NAMALWA (cell line): Measurements from ENCODE around the gene ONECUT1.

ENCODE experiments used
- DNase-seq: peaks from one replicate; pipeline ENCODE4 v3.0.0-alpha.2; 2015; ENCODE audit warnings: low spot score

The ONECUT1 gene

DNA sequence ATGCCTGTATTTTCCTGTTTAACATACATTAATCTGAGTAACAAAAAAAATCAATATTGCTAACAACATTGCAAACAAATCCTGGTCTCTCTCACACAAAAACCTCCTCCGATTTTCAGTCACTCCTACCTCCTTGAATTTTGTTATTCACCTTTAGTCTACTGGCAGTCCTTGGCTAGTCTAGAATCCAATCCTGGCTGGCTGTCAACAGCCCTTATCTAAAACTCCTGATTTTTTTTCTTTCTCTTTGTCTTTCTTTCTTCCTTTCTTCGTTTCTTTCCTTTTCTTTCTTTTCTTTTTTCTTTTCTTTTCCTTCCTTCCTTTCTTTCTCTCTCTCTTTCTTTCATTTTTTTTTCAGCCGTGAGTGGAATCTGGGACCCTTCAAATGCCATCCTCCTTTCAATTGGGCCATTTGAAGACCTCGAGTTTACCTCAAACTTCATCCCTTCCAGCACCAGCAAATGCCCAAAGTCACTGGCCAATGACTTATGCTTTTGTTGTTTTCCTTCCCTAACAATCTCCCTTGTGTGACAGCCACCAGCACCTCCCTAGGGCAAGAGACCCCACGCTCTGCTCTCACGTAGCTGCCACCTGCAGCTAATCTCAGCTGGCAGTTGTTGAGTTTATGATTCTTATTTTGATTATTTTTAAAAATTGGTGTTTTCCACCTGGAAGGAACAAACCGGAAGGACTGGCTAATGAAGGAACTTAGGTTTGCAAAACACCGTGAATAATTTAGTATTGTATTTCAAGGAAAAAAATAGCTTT, 6.8 kb upstream of the ONECUT1 start:
- no peak for DNase-seq

DNA sequence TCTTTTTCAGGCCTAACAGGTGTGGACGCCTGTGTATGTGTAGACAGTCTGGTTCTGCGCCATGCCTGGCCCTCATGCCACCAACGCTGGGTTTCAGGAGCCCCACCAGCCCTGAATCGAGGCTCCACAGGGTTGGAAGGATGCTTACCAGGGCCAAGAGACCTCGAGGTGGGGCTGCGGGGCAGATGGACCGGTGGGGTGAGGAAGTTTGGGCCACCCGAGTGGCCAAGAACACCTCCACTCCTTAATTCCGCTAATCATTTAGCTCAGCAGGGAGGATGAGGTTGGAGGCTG, 6.0 kb upstream of the ONECUT1 start:
- DNase-seq = no peak

DNA sequence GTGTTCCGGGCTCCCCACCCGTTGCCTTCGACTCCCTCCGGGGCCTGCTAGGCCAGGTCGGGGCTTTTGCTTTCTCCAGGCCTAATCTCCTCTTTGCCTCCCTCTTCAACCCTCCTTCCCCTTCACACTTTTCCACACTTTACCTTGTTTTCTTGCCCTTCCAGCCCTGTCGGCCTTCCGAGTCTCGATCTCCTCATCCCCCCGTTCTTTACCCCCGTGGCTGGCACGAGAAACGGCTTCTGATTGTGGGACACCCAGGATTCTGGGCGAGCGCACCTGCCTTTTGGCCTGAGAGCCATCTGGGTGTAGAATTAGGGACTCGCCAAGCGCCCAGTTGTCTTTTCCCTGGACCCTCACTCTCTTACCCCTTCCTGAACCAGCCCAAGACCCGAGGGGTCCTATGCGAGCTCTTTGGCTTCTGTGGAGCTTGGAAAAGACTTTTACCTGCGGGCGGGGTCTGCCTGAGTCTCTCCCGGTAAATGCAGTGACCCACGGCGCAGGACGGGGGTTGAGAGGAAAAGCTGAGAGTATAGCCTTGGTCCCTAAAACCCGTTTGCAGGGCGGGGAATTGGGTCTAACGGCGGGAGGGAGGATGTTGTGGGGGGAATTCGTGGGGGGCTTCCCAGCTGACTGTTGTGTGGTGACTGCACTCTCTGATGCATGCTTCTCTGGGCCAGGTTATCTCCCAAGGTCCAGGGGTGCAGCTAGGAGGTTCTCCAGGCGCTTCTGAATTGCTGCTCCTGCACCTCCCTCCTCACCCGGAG, 5.5 kb upstream of the ONECUT1 start:
- DNase-seq = no peak

DNA sequence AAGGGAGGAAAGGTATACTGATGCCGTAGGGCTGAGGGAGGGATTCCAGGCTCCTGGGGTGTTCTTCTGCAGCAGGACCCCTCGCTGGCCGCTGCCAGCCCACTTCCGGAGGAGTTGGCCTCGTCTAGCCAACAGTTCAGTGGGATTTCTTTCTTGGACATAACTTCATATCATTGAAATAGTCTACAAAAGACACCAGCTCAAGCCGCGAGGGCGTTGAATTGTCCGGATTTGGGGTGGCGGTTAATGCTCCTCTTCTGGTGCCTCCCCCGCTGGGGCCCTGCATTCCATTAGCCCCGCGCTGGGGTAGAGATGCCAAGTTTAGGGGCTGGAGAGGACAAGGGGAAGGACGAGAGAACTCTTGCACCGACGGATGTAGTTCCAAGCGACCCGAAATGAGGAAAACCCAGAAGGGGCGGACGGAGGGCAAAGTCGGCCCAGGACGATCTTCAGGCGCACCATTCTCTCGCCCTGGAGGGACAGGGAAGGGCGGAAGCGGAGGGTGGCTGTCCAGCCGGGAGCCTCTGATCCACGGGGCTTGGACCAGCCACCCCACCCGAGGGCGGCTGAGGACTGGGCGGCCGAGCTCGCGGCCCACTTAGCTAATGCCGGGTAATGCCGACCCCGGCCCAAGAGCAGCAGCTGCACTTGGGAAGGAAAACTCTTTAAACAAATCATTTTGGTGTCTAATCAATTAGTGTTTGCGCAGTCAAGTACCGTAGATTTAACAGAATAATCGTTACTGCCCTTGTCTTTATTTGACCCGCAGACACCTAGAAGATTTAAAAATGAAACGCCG, 4.7 kb upstream of the ONECUT1 start:
- DNase-seq = no peak

DNA sequence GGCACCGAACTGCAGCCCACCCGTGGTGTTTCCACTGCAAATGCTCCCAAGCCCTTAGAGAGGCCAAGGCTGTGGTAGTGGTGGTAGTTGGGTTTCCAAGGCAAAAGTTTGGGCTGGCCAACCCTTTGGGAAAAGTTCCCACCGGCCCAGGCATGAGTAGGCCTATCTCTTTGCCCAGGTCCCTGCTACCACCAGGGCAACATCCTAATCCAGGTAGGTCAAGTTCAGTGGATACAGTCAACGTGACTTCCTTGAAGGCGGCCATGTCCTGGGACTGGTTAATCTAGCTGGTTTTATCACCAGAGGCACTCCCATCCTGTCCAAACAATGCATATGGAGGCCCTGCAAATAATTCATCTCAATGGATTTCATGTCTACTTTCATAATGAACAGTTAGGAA, 1.6 kb upstream of the ONECUT1 start:
- no peak for DNase-seq

DNA sequence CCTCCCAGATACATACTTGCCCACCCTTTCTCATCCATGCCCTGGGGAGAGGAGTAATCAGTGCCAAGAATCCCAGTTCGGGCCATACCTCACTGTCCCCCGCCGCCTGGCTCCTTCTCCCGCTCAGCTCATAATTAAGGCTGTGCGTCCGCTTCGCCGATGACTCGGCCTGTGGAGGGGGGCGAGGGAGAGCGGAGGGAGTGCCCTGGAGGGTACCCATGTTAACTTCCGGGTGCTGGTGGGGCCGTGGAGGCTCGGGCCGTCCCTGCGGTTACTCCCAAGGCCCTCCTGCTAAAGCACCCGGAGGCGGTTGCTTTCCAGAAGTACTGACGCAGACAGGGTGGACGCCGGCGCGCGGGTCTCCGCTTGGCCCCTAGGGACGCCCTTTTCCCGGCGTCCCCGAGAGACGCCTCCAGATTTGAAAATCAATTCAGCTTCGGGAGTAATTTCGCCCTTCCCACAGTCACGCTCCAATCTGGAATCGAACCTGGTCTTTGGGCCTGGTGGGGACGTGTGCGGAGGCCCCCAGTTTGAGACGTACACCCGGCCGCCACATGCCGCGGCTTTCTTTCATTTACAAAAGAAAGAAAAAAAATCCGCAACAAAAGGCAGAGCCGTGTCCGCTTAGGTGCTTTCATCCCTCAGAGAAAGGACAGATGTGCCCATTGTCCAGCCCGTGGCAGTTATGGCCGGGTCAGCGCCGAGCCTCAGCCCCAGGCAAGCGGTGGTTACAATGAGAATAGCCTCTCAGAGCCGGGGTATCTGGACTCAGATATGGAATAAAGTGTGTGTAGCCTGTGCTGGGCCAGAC, 1.0 kb upstream of the ONECUT1 start:
- no peak for DNase-seq

DNA sequence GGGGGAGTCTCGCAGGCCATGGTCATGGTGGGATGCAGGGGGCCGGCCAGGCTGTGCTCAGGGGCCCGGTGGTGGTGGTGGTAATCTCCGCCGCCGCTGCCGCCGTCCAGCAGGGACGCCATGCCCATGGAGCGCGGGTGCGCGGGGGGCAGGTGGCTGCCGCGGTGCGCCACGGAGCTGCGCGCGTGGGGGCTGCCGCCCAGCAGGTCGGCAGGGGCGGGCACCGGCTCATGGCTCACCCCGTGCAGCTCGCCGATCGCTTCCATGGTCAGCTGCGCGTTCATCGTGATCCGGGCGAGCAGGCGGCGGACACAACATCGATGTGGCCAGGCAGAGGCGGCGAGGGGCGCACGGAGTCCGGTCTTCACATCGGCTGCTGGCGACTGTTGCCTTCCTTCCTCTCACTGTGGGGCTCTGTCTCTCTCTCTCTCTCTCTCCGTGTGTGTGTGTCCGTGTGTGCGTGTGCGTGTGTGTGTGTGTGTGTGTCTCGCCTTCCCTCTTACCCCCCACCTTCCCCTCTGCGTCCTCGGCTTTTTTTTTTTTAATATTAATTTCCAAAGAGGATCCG, 451 bp downstream of the ONECUT1 start:
- peak; percentile 26 for DNase-seq

DNA sequence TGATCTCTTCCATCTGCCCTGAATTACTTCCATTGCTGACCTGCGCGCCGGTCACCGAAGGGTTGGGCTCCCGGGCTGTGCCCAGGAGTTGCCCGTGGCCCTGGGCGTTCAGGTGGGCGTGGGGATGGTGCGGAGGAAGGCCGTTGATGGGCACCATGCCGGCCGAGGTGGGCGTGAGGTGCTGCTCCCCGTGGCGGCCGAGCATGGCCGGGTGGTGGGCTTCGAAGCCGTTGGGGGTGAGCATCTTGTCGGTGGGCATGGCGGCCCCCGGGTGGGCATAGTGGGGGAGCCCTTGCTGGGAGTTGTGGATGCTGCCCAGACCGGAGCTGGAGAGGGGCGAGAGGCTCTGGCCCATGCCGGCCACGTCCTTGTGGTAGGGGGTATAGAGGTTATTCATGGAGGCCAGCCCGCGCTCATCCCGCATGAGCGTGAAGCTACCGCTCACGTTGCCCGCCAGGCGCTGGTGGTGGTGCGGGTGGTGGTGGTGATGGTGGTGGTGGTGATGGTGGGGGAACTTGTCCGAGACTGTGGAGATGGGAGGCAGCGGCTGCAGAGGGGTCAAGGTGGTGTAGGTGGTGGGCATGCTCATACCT, 1.0 kb downstream of the ONECUT1 start:
- no peak for DNase-seq

DNA sequence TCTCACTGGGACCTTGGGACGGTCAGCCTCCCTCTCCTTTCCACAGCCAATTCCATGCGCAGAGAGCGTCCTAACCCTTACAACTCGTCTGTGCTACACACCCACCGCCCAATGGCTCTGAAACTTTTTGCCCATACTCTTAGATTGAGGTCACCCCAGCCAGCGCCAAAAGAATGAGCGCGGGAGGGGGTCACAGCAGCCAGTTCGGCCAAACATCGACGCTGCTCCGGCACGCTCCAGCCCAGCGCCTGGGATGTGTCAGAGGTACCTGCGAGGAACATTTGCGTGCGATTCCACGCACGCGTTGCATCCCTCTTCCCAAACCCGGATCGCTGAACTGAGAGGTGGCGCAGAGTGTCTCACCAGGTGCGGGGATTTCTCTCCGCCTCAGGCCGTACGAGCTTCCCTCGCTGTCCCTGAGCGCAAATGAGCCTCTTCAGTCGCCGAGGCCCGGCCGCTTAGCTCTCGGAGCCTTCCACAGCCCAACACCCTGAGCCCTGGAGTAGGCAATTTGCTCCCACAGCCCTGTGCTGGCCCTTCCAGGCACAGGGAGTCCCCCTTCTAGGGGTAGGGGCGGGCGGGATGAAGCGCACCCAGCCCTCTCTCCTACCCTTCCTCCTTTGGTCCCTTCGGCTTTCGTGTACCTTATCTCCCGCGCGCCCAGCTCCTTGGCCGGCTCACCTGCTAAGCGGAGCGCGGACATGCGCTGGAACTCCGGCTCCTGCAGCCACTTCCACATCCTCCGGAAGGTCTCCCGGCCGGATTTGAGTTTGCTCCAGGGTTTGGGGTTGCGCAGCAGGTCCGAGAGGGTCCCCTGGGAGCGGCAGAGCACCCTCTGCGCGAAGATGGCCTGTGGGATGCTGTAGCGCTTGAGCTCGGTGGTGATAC, 1.8 kb downstream of the ONECUT1 start:
- DNase-seq = no peak

DNA sequence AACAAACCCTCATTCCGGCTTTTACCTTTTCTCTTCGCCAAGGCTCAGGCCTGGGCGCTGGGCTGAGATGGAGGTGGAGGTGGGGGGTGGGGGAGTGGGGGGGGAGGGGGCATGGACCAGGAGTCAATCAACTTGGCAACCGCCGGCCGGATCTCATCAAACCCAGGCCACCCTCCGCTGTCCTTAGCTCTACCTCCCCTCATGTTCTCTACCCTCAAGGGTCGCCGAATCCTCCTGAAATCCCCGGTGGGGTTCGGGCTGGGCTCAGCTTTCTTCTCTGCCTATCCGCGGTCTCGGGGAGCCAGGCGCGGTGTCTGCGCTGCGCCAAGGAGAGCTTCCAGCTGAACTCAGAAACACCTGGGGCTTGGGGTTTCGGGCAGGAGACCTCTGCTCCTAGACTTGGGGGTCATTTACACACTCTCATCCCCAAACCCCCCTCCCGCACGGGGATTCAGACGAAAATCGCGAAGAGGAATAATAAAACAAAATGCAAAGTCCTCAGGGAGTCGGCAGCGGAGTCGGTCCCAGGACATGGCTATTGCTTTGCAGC, 2.5 kb downstream of the ONECUT1 start:
- no peak for DNase-seq

DNA sequence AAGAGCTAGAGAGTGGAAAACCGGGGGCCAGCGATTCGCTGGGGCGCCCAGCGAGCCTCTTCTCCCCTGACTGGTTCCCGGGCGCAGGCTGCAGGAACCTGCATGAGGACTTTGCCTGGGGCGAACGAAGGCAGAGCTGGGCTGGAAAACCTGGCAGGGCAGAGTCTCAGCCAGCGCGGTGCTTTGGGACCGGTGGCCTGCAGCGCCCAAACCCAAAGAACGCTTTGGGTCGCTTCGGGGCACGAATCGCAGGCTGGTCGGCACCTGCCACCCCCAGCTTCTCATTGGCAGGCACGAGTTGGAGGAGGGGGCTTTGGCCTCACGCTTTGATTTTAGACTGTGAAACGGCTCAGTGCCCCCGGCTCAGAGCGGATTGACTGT, 3.0 kb downstream of the ONECUT1 start:
- no peak for DNase-seq

DNA sequence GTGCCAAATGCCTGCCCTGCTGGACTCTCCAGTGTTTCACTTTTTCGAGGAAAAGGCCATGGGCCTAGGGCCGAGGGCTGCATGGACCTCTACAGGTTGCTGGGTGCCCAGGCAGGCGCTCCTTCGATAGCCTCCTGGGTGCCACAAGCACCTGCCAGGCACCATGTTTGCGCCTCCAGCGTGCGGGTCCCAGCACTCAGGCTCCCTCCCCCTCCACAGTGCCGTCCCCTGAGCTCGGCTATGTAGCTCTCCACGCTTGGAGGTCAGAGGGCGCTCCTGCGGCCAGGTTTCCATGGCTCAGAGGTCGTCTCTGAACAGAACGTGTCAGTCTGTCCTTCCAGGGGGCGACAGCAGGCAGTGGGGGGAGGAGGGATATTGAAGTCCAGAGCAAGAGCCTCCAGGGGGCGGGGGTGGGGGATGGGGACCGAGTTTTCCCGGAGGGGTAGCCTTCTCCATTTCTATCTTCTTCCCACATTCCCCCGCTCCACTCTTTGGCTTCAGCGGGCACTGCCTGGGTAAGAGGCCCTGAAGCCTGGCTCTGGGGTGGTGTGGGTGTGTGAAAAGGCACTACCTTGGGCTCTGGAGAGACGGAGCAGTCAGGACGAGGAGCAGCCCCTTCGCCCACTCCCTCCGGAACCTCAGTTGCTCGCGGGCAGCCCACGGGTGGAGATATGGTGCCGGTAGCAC, 3.6 kb downstream of the ONECUT1 start:
- no peak for DNase-seq

DNA sequence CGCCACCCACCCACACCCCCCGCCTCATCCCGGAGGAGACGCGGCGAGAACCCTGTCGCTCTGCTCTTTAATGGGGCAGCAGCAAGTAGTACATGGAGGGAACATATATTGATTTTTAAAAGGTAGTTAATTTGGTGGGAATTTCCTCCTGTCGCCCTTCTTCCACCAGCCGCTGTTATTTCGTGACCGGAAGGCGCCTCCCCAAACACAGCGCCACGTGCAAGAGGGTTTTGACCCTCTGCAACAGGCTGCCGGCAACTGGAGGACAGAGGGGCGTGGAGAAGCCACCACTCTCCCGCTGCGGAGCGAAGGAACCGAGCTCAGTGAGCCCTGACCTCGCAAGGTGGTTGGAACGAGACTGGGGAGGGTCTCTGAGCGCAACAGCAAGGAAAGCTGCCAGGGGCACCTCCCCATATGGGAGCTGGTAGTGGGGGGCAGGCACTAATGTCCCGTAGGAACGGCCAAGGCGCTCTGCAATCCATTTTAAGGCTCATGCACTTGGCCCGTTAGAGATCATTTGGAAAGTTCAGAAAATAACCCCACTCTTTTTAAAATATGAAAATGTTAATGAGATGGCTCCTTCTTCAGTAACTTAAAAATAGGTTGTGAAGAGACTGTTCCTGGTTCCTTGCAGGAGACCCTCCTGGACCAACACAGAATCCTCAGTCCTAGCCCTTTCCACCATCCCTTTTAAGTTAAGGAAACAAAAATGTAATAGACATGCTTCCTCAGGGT, 4.3 kb downstream of the ONECUT1 start:
- DNase-seq = no peak

DNA sequence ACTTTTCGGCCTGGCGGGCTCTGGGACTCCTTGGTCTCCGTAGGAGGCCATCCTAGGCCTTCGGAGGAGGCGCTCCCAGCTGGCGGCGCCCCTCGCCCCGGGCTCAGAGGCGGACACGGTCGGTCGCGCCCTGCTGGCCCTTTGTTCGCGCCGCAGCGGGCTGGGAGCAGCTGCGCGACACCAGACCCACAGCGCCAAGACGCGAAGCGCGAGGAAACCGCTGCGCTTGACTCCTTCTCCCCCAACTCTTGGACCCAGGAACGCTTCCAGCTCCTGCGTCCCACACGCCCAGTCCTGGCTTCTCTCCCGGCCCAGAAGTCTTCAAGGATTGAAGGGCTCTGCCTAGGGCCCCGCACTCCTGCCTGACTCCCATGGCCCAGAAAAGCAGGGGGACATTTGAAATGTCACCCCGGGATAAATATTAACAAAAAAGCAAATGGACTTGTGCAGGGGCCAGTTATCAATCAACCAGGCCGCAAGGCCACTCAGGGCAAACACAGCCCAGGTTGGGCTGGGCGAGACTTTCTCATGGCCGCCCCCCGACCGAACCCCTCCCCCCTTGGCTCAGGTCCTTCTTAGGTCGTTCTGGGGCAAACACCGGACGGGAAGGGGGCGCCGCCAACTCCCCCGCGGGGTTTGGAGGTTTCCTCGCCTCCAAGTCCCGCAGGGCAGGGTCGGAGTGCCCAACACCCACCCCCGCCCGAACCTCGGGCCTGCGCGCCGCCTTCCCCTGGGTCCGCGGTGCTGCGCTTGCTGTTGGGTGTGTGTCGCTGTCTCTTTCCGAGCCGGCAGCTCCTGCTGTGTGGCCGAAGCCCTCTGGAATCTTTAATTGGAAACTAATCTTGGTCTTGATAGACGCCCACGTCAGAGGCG, 5.1 kb downstream of the ONECUT1 start:
- DNase-seq = no peak

DNA sequence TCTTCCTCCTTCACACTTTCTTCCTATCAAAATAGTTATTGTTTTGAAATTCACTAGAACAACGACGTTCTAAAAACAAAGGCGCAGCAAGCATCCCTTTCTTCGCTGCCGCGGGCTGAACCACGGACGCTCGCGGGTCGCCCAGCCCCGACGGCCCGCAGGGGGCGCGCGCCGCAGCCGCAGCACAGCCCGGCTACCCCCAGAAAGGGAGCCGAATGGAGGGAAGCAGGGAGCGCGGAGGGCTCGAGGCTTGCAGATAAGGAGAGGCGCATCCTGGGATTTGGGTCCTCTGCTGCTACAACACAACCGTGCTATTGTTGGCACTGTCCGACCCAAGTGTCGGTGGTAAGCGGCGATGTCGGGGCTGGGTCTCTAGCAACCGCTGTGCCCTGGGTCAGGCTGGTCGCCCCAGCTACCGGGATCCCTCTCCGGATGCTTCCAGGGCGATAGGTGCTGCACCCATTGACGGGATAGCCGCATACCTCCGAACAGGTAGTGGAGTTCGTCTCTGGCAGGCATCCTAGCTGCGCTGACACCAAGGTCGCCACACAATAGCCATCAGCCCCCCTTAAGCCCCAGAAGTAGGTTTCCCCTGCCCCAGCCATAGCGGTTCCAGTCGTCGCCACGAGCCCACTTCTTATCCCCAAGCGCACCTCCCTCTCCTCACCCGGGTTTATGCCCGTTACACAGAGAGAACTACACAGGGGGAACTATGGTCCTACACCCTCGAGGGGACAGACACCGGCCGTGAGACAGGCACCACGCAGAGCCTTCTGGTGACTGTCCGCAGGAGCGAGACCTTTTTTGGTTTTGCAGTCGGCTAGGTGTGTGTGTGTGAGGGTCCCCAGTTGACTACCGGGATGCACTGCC, 6.0 kb downstream of the ONECUT1 start:
- peak; percentile 25 for DNase-seq

DNA sequence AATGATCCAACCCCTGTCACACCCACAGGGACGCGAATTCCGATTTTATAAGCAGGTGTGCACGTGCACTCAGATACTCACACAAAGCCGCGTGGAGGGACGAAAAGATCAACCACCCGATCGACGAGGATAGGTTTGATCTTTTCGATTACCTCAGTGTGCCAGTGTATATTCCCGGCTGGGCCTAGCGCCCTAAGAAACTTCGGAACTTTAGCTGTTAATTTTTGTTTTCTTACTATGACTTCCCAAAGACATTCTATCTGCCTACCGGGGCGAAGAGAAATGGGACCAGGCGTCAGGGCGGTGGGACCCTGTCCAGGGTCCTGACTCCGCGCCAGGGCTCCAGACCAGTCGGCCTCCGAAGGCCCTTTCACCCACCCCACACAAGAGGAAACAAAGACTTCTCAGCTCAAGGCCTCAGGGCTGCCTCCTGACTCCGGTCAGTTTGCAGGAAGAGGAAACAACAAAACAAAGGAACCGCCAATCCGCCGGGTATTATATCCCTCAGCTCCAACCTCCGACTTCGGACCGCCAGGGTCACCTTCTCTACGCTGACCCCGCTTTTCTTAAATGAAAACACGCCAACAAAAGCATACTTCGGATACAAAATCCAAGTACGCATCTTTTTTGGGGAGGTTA, 6.8 kb downstream of the ONECUT1 start:
- no peak for DNase-seq
